Caco-2 (cell line): ENCODE results near the gene TRAPPC4. TPM values are rescaled to one million over a fixed set of nuclear protein-coding genes. Genes with fewer than 3 reads are reported as not detected.
A peak's percentile ranks its signal among the peaks of the same experiment; 100 is the strongest.

Experiments used
- BruUV-seq: library from RNA; stranded (reverse); fragments of 400-500 nt; replicated peaks from 2 replicates; lab custom pipeline; 2021; lab: Mats Ljungman, UMichigan
- CTCF ChIA-PET: fragments of 300-600 bp; sonication (Branson Sonifier 250); formaldehyde crosslinking; loops from one replicate; lab custom pipeline; 2022; ENCODE audit warnings: antibody characterized with exemption; lab: Charles Lee
- POLR2A ChIA-PET: fragments of 300-600 bp; sonication (Branson Sonifier 250); formaldehyde crosslinking; loops from one replicate; lab custom pipeline; 2022; ENCODE audit warnings: antibody characterized with exemption; lab: Charles Lee
- DNase-seq, 2 experiments: peaks; one replicate each; pipeline versions ENCODE4 v3.0.0 to v3.0.0-alpha.2; 2020 to 2022
- H3K27me3 ChIP-seq: replicated peaks from 2 replicates; pipeline ENCODE4 v1.6.0; 2011; ENCODE audit warnings: low read length; ENCODE audit not compliant: control insufficient read depth, insufficient read depth
- H3K36me3 ChIP-seq: 2 replicates; pipeline ENCODE4 v1.5.1; 2011; ENCODE audit warnings: low read length; ENCODE audit not compliant: control insufficient read depth, insufficient read depth
- H3K4me1 ChIP-seq: fragments of 250-450 bp; sonication (Bioruptor Pico); 2 replicates; pipeline ENCODE4 v1.5.1; 2020; ENCODE audit warnings: mild to moderate bottlenecking
- H3K4me3 ChIP-seq: 2 replicates; pipeline ENCODE4 v1.5.1; 2011; ENCODE audit warnings: low read depth, mild to moderate bottlenecking, control low read depth, low read length
- H3K9me3 ChIP-seq: fragments of 250-450 bp; sonication (Bioruptor Pico); 2 replicates; pipeline ENCODE4 v1.5.1; 2020; ENCODE audit warnings: mild to moderate bottlenecking, moderate library complexity
- H3K27ac Mint-ChIP-seq: one replicate; pipeline ENCODE4 v1.8.0; 2022; ENCODE audit warnings: mixed read lengths; ENCODE audit not compliant: unreplicated experiment
- H3K27me3 Mint-ChIP-seq: one replicate; pipeline ENCODE4 v1.8.0; 2022; ENCODE audit warnings: mixed read lengths; ENCODE audit not compliant: insufficient read depth, unreplicated experiment
- H3K36me3 Mint-ChIP-seq: one replicate; pipeline ENCODE4 v1.8.0; 2022; ENCODE audit warnings: mild to moderate bottlenecking, mixed read lengths; ENCODE audit not compliant: insufficient read depth, unreplicated experiment
- H3K4me1 Mint-ChIP-seq: one replicate; pipeline ENCODE4 v1.8.0; 2022; ENCODE audit warnings: low read depth, mixed read lengths; ENCODE audit not compliant: unreplicated experiment
- H3K4me3 Mint-ChIP-seq: one replicate; pipeline ENCODE4 v1.8.0; 2022; ENCODE audit warnings: mild to moderate bottlenecking, moderate library complexity, mixed read lengths; ENCODE audit not compliant: unreplicated experiment
- H3K9me3 Mint-ChIP-seq: one replicate; pipeline ENCODE4 v1.8.0; 2022; ENCODE audit warnings: mixed read lengths; ENCODE audit not compliant: unreplicated experiment
- CTCF ChIP-seq, 2 experiments: fragments of 200-600 bp in 1 of 2; IDR thresholded peaks; 1 replicate in 1 of 2; 2 replicates in 1 of 2; pipeline versions ENCODE4 v1.5.1 to v1.8.0; 2011 to 2022; ENCODE audit warnings: antibody characterized with exemption in 1 of 2, control low read depth in 1 of 2, inconsistent platforms in 1 of 2, low read depth in 1 of 2, low read length in 1 of 2, mild to moderate bottlenecking in 1 of 2, moderate library complexity in 1 of 2; ENCODE audit not compliant: insufficient read depth in 1 of 2, severe bottlenecking in 1 of 2, unreplicated experiment in 1 of 2
- intact Hi-C: fragments of 100-400 bp; cut with micrococcal nuclease; formaldehyde crosslinking; loops from one replicate; pipeline ENCODE4 v1.10.0; 2022; ENCODE audit not compliant: unreplicated experiment
- total RNA-seq: library from RNA; stranded (reverse); gene quantifications from 2 replicates; pipeline ENCODE4 v1.2.3, GENCODE V29; 2022

Gene TRAPPC4
- total RNA-seq, 1 experiment from 2014 or later: 118 TPM

GRCh38 chr11:119041821-119042514, 23.4 kb downstream of the TRAPPC4 start:
- ChIA-PET CTCF (interaction anchor here (1.5 kb wide), 1 partner anchor 11 kb away, joined by 6 read pairs; no protein-coding TSS in a partner anchor), POLR2A (interaction anchor here (0.6 kb wide), 1 partner anchor 9 kb away, joined by 4 read pairs; no protein-coding TSS in a partner anchor)
- Mint-ChIP-seq H3K36me3 (peaks cover 35% of the 10 kb centered on the region), H3K9me3 (no peaks in the 10 kb centered on the region), H3K27me3 (no peaks in the 10 kb centered on the region), H3K27ac (no peak overlapping the region), H3K4me1 (peaks cover 10% of the 10 kb centered on the region), H3K4me3 (no peak overlapping the region)
- H3K9me3 ChIP-seq: no peaks in the 10 kb centered on the region
- no peaks in the 10 kb centered on the region for H3K27me3 ChIP-seq
- no TSS peak for BruUV-seq
- no peak for DNase-seq
- intact Hi-C loops: no loop called here
- H3K4me3 ChIP-seq: no peak overlapping the region
- H3K36me3 ChIP-seq: peaks cover 9% of the 10 kb centered on the region
- TF ChIP-seq CTCF (IDR thresholded peaks at IDR 0.05; ENCODE audit: insufficient read depth in 1 of 2, low read depth in 1 of 2, low read length in 1 of 2, severe bottlenecking in 1 of 2, unreplicated experiment in 1 of 2): no peak
- peaks cover 6% of the 10 kb centered on the region; the same call in 1 of the 2 replicates for H3K4me1 ChIP-seq

- ChIA-PET CTCF (interaction anchor here (1.5 kb wide), 1 partner anchor 11 kb away, joined by 6 read pairs; no protein-coding TSS in a partner anchor), POLR2A (interaction anchor here (0.7 kb wide), 1 partner anchor 13 kb away, joined by 7 read pairs; no protein-coding TSS in a partner anchor)
- H3K4me3 Mint-ChIP-seq: no peak overlapping the region
- TF ChIP-seq CTCF (IDR thresholded peaks at IDR 0.05; ENCODE audit: insufficient read depth in 1 of 2, low read depth in 1 of 2, low read length in 1 of 2, severe bottlenecking in 1 of 2, unreplicated experiment in 1 of 2): no peak
- no peak for DNase-seq
- no peak overlapping the region for H3K4me3 ChIP-seq
- H3K27me3 ChIP-seq: no peaks in the 10 kb centered on the region
- no TSS peak for BruUV-seq
- H3K36me3 ChIP-seq: peaks cover 11% of the 10 kb centered on the region
- H3K27ac Mint-ChIP-seq: no peak overlapping the region
- H3K36me3 Mint-ChIP-seq: peaks cover 44% of the 10 kb centered on the region
- H3K9me3 Mint-ChIP-seq: no peaks in the 10 kb centered on the region
- intact Hi-C loops: no loop called here
- peaks cover 6% of the 10 kb centered on the region; the same call in 1 of the 2 replicates for H3K4me1 ChIP-seq
- H3K4me1 Mint-ChIP-seq: peaks cover 10% of the 10 kb centered on the region
- H3K9me3 ChIP-seq: no peaks in the 10 kb centered on the region
- H3K27me3 Mint-ChIP-seq: no peaks in the 10 kb centered on the region
These were observed 24.4 kb downstream of the TRAPPC4 start for GRCh38 chr11:119042927-119043326.

GRCh38 chr11:119044708-119045107, 26.1 kb downstream of the TRAPPC4 start:
- no TSS peak for BruUV-seq
- intact Hi-C loops: no loop called here
- peak; percentile 38 to 48 for TF ChIP-seq CTCF (IDR thresholded peaks at IDR 0.05; ENCODE audit: insufficient read depth in 1 of 2, low read depth in 1 of 2, low read length in 1 of 2, severe bottlenecking in 1 of 2, unreplicated experiment in 1 of 2)
- ChIA-PET CTCF (no interaction called here), POLR2A (interaction anchor here (0.6 kb wide), 2 partner anchors 47 to 57 kb away, joined by 3 to 9 read pairs; partner anchors contain the start of genes CENATAC and DPAGT1)
- Histone ChIP-seq H3K4me3 (no peak overlapping the region), H3K27me3 (no peaks in the 10 kb centered on the region), H3K36me3 (peaks cover 18% of the 10 kb centered on the region), H3K9me3 (no peaks in the 10 kb centered on the region), H3K4me1 (peaks cover 6% of the 10 kb centered on the region; the same call in 1 of the 2 replicates)
- Mint-ChIP-seq H3K9me3 (no peaks in the 10 kb centered on the region), H3K27ac (peak overlapping the region; percentile 63), H3K27me3 (no peaks in the 10 kb centered on the region), H3K36me3 (peaks cover 62% of the 10 kb centered on the region), H3K4me3 (no peak overlapping the region), H3K4me1 (peaks cover 10% of the 10 kb centered on the region)
- DNase-seq: no peak
